Ectodermal cell (in vitro differentiated cells): ENCODE data around the gene DNPH1.

ENCODE experiments used
- H3K27ac ChIP-seq: 2 replicates; pipeline ENCODE4 v1.7.0; 2013; ENCODE audit warnings: mild to moderate bottlenecking, low read depth, low read length; ENCODE audit not compliant: insufficient read depth, poor library complexity, severe bottlenecking
- H3K27me3 ChIP-seq: 2 replicates; pipeline ENCODE4 v1.7.0; 2013; ENCODE audit warnings: mild to moderate bottlenecking, low read length; ENCODE audit not compliant: insufficient read depth, control insufficient read depth, poor library complexity, severe bottlenecking
- H3K36me3 ChIP-seq: one replicate; pipeline ENCODE4 v1.7.0; 2013; ENCODE audit warnings: low read length; ENCODE audit not compliant: control insufficient read depth, insufficient read depth
- H3K4me1 ChIP-seq: one replicate; pipeline ENCODE4 v1.7.0; 2013; ENCODE audit warnings: low read length; ENCODE audit not compliant: control insufficient read depth, insufficient read depth
- H3K4me3 ChIP-seq: 2 replicates; pipeline ENCODE4 v1.7.0; 2013; ENCODE audit warnings: low read depth, low read length, control low read depth; ENCODE audit not compliant: insufficient read depth
- H3K9me3 ChIP-seq: 2 replicates; pipeline ENCODE4 v1.7.0; 2013; ENCODE audit warnings: mild to moderate bottlenecking, low read length, moderate library complexity; ENCODE audit not compliant: control insufficient read depth
- WGBS, 2 experiments: methylation state at CpG; one replicate each; pipeline ENCODE4 v1.1.7; 2013; ENCODE audit warnings: missing lambda C conversion rate in 2 of 2; 5-methylcytosine and 5-hydroxymethylcytosine counted together

The DNPH1 gene

GRCh38 chr6:43263314-43264178, 34.3 kb upstream of the DNPH1 start:
- Histone ChIP-seq H3K36me3 (no peaks in the 10 kb centered on the region), H3K4me1 (peaks cover 12% of the 10 kb centered on the region), H3K27me3 (peaks cover 13% of the 10 kb centered on the region), H3K27ac (no peak overlapping the region), H3K9me3 (no peaks in the 10 kb centered on the region), H3K4me3 (no peak overlapping the region)
- WGBS, 2 experiments = 60 to 62% methylated on average over 12 of the region's 12 CpGs

DNA sequence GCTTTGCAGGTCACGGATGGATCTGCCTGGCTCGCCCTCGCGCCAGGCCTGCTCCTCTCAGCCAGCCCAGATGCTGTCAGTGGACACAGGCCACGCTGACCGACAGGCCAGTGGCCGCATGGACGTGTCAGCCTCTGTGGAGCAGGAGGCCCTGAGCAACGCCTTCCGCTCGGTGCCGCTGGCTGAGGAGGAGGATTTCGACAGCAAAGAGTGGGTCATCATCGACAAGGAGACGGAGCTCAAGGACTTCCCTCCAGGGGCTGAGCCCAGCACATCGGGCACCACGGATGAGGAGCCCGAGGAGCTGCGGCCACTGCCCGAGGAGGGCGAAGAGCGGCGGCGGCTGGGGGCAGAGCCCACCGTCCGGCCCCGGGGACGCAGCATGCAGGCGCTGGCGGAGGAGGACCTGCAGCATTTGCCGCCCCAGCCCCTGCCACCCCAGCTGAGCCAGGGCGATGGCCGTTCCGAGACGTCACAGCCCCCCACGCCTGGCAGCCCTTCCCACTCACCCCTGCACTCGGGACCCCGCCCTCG, 33.6 kb upstream of the DNPH1 start:
- Histone ChIP-seq H3K4me3 (no peak overlapping the region), H3K36me3 (no peaks in the 10 kb centered on the region), H3K4me1 (peaks cover 10% of the 10 kb centered on the region), H3K27ac (no peak overlapping the region), H3K9me3 (no peaks in the 10 kb centered on the region), H3K27me3 (peaks cover 6% of the 10 kb centered on the region)
- 93% methylated on average over 39 of the region's 39 CpGs for WGBS, 2 experiments

DNA sequence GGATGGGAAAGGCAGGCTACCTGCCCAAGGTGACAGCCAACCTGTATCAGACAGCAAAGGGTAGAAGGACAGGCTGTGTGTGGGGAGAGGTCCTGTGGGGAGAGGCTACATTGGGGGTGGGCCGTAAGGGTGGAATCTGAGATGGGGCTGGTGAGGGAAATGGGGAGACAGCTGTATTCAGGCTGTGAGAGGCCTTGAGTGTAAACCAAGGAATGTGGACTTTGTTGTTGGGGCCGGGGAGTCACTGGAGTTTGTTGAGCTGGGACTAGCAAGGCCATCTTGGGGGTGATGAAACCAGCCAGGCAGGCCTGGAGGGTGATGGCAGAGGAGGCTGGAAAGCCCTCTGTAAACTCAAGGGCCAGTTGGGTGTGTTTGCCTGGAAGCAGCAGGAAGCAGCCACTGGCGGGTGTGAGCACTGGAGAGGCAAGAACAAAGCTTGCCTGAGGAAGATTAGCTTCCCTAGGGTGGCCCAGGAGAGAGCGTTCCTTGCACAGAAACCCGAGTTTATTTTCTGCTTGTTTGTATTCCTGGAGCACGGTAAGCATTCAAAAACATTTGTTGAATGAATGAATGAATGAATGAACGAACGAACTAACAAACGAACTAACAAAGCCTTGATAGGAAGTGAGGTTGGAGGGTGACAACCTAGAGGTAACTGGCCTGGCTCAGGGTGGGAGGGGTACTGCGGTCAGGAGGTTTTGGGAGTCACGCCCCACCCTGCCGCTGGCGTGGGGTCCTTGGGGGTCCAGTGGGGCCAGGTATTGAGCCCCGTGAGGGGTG, 32.9 kb upstream of the DNPH1 start:
- Histone ChIP-seq H3K27me3 (no peaks in the 10 kb centered on the region), H3K9me3 (no peaks in the 10 kb centered on the region), H3K4me1 (peaks cover 3% of the 10 kb centered on the region), H3K4me3 (no peak overlapping the region), H3K36me3 (no peaks in the 10 kb centered on the region), H3K27ac (no peak overlapping the region)
- WGBS, 2 experiments = 87% methylated on average over 14 of the region's 14 CpGs

DNA sequence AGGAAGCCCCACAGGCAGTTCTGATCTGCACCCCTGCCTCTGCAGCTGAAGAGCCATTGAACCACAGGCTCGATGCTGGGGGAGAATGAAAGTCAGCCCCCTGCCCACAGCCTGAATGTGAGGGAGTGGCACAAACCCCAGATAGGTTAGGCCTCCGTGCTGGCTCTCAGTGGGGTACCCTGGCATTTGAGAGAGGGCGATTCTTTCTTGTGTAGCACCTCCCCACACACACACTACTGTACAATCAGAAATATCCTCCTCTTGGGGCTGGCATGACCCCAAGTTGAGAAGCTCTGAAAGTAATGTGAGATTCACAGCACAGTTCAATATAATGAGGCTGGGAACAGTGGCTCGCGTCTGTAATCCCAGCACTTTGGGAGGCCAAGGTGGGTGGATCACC, 31.9 kb upstream of the DNPH1 start:
- no peaks in the 10 kb centered on the region for H3K27me3 ChIP-seq
- H3K9me3 ChIP-seq = no peaks in the 10 kb centered on the region
- H3K4me1 ChIP-seq = no peaks in the 10 kb centered on the region
- H3K36me3 ChIP-seq = no peaks in the 10 kb centered on the region
- H3K4me3 ChIP-seq = no peak overlapping the region
- 84 to 91% methylated on average over 5 of the region's 5 CpGs for WGBS, 2 experiments
- H3K27ac ChIP-seq = no peak overlapping the region

- no peaks in the 10 kb centered on the region for H3K27me3 ChIP-seq
- 85 to 91% methylated on average over 4 of the region's 4 CpGs for WGBS, 2 experiments
- no peak overlapping the region for H3K4me3 ChIP-seq
- H3K36me3 ChIP-seq = no peaks in the 10 kb centered on the region
- H3K4me1 ChIP-seq = no peaks in the 10 kb centered on the region
- H3K9me3 ChIP-seq = no peaks in the 10 kb centered on the region
- H3K27ac ChIP-seq = no peak overlapping the region
Measured at GRCh38 chr6:43260791-43261190, 31.5 kb upstream of the DNPH1 start.

DNA sequence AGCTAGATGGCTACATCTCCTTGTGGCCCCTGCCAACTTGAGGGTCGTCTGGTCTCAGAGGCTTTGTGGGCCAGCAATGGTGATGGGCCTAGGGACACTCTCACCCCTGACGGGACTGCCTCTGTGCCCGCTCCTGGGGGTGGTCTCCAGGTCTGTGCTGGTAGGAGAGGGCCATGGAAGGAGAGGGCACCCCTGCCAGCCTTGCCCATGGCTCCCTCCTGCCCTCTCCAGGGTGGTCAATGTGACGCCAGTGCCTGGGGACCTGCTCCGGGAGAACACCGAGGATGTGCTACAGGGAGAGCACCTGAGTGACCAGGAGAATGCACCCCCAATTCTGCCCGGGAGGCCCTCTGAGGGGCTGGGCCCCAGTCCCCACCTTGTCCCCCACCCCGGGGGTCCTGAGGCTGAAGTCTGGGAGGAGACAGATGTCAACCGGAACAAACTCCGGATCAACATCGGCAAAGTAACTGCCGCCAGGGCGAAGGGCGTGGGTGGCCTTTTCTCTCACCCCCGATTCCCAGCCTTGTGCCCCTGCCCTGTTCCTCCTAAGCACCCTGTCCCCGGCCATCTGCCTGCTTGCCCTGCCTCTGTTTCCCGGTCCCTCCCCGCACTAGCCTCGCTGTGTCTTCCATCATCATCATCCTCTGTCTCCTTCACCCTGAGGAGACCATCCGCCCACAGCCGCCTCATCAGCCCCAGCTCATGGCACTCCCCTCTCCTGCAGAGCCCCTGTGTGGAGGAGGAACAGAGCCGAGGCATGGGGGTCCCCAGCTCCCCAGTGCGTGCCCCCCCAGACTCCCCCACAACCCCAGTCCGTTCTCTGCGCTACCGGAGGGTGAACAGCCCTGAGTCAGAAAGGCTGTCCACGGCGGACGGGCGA, 29.8 kb upstream of the DNPH1 start:
- H3K27me3 ChIP-seq = no peaks in the 10 kb centered on the region
- 94% methylated on average over 30 of the region's 30 CpGs for WGBS, 2 experiments

GRCh38 chr6:43258180-43258579, 28.9 kb upstream of the DNPH1 start:
- H3K4me3 ChIP-seq = no peak overlapping the region
- no peaks in the 10 kb centered on the region for H3K4me1 ChIP-seq
- no peaks in the 10 kb centered on the region for H3K27me3 ChIP-seq
- H3K36me3 ChIP-seq = no peaks in the 10 kb centered on the region
- 81 to 84% methylated on average over 3 to 4 of the region's 4 CpGs for WGBS, 2 experiments
- H3K27ac ChIP-seq = no peak overlapping the region
- no peaks in the 10 kb centered on the region for H3K9me3 ChIP-seq

More for the DNA sequence above, 29.8 kb upstream of the DNPH1 start:
- Histone ChIP-seq H3K9me3 (no peaks in the 10 kb centered on the region), H3K4me3 (no peak overlapping the region), H3K27ac (no peak overlapping the region), H3K4me1 (no peaks in the 10 kb centered on the region), H3K36me3 (no peaks in the 10 kb centered on the region)

DNA sequence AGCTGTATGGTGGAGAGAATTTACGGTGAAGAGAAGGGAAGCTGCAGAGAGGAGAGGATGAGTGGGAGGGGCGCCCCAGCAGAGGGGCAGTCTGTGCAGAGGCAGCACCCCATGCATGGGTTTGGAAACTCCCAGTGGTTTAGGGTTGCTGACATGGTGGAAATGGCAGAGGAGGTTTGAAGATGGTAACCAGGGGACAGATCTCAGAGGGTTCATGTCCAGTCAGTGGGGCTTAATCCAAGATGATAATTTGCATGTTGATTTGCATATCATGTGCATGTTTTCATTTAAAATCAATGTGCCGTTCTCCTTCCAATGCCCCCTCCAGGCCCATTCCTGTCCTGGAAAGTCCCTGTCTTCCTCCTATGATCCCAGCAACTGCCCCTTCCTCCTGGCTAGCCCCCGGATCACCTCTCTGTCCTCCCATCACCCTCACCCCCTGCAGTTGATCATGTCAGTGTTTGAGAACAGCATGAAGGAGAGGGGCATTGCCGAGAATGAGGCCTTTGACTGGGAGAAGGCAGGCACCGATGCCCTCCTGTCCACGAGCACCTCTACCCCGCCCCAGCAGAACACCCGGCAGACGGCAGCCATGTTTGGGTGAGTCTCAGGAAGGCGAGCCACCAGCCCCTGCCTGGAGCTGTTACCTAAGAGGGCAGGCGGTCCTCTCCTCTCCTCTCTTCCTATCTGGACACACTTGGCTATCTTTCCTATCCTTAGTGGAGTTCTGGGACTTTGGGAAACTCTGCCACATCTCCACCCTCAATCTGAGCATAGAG, 28.3 kb upstream of the DNPH1 start:
- H3K27ac ChIP-seq = no peak overlapping the region
- H3K4me3 ChIP-seq = no peak overlapping the region
- H3K9me3 ChIP-seq = no peaks in the 10 kb centered on the region
- H3K27me3 ChIP-seq = no peaks in the 10 kb centered on the region
- H3K36me3 ChIP-seq = no peaks in the 10 kb centered on the region
- WGBS, 2 experiments = 79 to 81% methylated on average over 12 of the region's 12 CpGs
- H3K4me1 ChIP-seq = no peaks in the 10 kb centered on the region

DNA sequence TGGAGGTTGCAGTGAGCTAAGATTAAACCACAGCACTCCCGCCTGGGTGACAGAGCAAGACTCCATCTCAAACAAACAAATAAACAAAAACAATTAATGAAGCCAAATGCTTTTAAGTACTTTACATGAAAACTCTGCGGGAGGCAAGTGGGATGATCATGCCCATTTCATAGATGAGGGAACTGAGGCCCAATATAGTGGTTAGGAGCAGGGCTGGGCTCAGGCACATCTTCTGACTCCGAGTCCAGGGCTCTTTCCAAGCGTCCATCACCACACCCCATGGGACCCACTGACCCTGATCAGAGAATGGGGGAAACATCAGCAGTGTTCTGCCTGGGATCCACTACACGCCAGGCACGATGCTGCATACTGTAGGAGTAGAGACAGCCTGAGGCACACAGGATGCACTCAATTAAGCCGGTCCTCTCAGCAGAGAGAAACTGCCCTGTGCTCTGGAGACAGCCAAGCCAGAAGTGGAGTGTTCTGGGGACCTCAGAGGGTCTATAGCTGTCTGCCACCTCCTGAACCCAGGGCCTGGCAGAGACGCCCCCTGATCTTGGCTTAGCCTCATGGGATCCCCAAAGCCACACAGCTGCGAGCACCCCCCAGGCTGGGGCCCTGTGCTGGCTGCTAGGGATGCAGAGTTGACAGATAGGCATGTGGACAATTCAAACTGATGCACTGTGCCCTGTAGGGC, 27.5 kb upstream of the DNPH1 start:
- 93 to 94% methylated on average over 9 of the region's 9 CpGs for WGBS, 2 experiments

More for the DNA sequence above, 27.5 kb upstream of the DNPH1 start:
- no peaks in the 10 kb centered on the region for H3K36me3 ChIP-seq
- H3K27me3 ChIP-seq = no peaks in the 10 kb centered on the region
- no peak overlapping the region for H3K27ac ChIP-seq
- H3K4me1 ChIP-seq = no peaks in the 10 kb centered on the region
- H3K4me3 ChIP-seq = no peak overlapping the region
- H3K9me3 ChIP-seq = no peaks in the 10 kb centered on the region
